ENCODE data around the gene MYH9.
"Not testable (repeated sequence)": the region's sequence is repeated elsewhere in the genome, so short reads cannot be mapped to it uniquely, and the experiment has no call there.

The MYH9 gene

GRCh38 chr22:36387959-36388726 is at the start of gene MYH9:
Gene MYH9 (minus strand): TSS chr22:36387967. CDS start chr22:36349236, 38,731 bp downstream.
- DNase-seq (ENCODE audit: low read depth): peak; percentile 96

DNA sequence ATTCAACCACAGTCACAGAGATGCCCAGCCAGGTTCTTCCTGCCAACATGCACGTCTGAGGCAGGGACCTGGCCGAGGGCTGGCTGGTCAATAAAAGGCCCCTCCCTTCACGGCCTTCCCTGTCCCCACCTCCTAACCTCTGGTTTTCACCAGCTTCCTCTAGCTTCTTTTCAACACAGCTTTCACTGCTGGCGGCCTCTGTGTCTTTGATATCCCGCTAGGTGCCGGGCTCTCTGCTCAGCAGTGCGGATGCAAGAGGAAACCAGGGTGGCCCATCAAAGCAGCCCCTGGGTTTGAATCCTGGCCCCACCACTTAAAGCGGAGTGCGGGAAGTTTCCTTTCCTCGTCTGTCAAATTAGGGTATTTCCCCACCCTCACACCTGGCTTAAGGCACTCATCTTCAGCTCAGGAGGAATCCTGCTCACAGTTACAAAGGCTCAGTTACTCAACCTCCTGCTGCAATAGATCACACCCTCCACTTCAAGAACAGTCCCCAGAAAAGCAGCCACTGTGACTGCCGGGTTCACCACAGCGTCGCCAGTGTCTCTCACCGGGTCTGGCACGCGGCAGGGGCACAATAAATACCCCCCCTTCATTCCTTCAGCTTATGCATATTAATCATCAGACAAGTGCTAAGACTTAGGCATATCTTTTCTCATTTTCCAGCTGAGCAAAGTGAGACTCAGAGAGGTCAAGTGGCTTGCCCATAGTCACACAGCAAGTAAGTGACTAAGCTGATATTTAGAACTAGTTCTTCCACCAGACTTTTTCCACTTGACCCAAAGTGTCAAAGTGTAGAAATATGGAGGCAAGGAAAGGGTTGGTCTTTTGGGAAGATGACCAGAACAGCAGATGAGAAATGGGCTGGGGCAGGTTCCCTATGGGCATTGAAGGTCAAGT is 48.0 kb upstream of the MYH9 start:
- DNase-seq (ENCODE audit: low read depth): peak; percentile 37

DNA sequence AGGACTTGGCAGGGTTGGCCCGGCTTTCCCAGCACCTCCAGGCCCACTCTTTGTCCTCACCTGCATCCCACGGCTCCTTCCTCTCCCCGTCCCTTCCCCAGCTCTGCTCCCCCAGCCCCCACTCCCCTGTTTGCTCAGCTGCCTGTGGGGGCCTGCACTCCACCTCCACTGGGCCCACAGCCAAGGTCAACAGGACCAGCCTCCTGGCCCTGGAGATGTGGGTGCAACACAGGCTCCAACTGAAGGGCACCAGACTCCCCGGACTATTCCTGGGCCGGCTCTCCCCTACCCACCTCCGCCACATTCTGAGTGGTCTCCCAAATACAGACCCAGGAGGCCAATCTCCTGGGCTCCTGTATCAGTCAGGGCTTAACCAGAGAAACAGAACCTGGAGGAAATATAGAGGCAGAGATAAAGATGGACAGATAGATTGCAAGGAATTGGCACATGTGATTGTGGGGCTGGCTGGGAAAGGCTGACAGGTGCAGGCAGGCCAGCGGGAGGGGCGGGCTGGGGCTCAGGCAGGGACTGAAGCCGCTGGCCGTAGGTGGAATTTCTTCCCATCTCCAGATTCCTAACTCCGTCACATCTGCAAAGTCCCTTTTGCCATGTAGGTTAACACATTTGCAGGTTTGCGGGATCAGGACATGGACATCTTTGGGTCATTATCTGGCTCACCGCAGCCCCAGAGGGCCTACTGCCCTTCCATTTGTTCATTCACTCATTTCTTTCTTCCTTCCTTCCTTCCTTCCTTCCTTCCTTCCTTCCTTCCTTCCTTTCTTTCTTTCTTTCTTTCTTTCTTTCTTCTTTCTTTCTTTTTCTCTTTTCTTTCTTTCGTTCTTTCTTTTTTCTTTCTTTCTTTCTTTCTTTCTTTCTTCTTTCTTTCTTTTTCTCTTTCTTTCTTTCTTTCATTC is 45.8 kb upstream of the MYH9 start:
- DNase-seq (ENCODE audit: low read depth): no peak

GRCh38 chr22:36432592-36433317 is 45.0 kb upstream of the MYH9 start:
- no peak for DNase-seq (ENCODE audit: low read depth)

GRCh38 chr22:36431977-36432376 is 44.2 kb upstream of the MYH9 start:
- DNase-seq (ENCODE audit: low read depth): no peak

DNA sequence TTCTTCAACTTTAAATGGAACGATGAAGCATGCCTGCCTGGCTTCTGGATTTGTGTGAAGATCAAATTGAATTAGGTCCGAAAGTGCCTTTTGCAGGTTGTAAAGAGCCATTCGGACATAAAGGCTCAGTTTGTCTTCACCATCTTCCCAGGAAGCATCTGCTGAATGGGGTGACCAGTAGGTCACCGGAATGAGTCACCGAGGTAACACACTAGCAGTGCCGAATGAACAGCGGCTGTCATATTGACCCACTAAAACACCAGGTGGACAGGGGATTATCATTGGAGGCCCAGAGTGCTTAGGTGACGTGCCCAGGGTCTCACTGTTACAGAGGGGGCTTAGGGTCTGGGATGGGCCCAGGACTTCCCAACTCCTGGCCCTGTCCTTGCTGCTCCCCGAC is 43.1 kb upstream of the MYH9 start:
- DNase-seq (ENCODE audit: low read depth): no peak

DNA sequence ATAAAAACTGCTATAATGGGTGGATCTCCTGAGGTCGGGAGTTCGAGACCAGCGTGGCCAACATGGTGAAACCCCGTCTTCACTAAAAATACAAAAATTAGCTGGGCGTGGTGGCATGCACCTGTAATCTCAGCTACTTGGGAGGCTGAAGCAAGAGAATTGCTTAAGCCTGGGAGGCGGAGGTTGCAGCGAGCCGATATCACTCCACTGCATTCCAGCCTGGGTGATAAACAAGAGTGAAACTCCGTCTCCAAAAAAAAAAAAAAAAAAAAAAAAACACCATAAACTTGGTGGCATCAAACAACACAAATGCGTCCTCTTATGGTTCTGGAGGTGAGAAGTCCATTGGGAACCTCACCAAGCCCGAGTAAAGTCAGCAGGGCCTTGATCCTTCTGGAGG is 40.2 kb upstream of the MYH9 start:
- DNase-seq (ENCODE audit: low read depth): not testable (repeated sequence)

DNA sequence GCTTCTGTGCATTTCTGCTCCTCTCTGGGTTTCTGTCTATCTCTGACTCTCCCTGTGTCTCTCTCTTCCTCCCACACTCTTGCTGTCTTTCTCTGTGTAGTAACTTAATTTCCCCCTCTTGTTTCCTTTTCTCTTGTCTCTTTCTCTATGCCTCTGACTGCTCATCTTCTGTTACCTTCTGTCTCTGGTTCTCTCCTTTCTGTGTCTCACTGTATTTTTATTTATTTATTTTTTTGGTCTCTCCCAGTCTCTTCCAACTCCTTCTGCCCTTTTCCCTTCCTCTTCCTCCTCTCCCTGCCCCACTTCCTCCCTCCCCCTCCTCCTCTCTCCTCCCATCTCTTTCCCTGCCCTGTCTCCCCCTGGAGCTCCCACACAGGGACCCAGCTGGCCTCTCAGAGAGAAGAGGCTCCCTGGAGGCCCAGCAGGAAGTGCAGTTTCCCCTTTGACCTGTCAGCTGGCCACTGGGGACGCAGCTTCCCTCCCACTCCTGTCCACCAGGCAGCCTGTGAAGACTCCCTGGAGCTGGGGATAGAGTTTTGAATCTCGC is 38.3 kb upstream of the MYH9 start:
- DNase-seq (ENCODE audit: low read depth): no peak

DNA sequence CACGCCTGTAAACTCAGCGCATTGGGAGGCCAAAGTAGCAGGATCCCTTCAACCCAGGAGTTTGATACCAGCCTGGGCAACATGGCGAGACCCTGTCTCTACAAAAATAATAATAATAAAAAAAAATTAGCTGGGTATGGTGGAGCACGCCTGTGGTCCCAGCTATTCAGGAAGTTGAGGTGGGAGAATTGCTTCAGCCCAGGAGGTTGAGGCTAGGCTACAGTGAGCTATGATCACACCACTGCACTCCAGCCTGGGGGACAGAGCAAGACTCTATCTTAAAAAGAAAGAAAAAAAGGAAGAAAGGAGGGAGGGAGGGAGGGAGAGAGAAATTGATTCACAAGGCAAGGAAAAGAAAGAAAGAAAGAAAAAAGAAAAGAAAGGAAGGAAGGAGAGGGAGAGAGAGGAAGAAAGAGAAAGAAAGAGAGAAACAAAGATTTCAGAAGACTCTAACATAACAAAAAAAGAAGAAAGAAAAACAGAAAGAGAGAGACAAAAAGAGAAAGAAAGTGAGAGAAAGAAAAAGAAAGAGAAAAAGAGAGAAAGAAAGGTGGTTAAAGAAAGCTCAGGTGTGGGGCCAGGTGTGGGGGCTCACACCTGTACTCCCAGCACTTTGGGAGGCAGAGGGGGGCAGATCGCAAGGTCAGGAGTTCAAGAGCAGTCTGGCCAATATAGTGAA is 37.3 kb upstream of the MYH9 start:
- no peak for DNase-seq (ENCODE audit: low read depth)

- not testable (repeated sequence) for DNase-seq (ENCODE audit: low read depth)
These were observed 36.7 kb upstream of the MYH9 start for GRCh38 chr22:36424466-36424865.

GRCh38 chr22:36423461-36424404 is 36.0 kb upstream of the MYH9 start:
- no peak for DNase-seq (ENCODE audit: low read depth)

- no peak for DNase-seq (ENCODE audit: low read depth)
These were observed 34.7 kb upstream of the MYH9 start for GRCh38 chr22:36422287-36423014.

- DNase-seq (ENCODE audit: low read depth): no peak
These were observed 32.4 kb upstream of the MYH9 start for GRCh38 chr22:36419912-36420882.

GRCh38 chr22:36419177-36419911 is 31.6 kb upstream of the MYH9 start:
- DNase-seq (ENCODE audit: low read depth): no peak

DNA sequence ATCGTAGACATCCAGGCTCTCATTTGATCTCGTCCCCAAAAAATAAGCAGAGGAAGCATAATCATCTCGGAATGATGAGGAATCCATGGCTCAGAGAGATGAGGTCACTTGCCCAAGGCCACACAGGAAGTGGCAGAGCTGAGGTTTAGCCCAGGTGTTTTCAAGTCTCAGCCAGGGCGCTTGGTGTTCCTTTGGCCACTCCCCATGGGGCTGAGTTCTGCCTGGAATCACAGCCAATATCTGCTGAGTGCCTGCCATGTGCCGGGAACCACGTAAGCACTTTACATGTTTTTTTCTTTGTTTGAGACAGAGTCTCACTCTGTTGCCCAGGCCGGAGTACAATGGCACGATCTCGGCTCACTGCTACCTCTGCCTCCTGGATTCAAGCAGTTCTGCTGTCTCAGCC is 29.5 kb upstream of the MYH9 start:
- DNase-seq (ENCODE audit: low read depth): no peak

DNA sequence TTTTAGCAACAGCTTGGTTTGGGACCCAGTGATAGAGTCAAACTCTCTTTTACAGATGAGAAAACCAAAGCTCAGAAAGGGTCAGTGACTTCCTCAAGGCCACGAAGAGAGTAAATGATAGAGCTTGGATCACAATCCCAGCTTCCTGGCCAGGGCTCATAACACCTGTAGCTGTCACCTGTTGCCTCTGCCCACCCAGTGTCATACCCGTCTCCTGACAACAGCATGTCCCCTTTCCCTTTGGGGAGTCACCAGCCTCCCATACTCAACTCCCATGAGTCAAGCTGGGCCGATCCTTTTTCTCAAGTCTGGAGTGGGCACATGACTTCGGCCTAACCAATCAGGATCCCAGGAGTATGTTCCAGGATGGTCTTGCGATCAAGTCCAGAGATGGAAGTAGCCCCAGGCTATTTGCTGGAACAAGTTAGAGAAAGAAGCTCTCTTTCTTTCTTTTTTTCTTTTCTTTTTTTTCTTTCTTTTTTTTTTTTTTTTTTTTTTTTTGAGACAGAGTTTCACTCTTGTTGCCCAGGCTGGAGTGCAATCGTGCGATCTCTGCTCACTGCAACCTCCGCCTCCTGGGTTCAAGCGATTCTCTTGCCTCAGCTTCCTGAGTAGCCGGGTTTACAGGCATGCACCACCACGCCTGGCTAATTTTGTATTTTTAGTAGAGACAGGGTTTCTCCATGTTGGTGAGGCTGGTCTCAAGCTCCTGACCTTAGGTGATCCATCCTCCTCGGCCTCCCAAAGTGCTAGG is 27.8 kb upstream of the MYH9 start:
- DNase-seq (ENCODE audit: low read depth): no peak
